Frontal cortex (tissue), 4 donors: ENCODE data around the gene STX18. TPM values are rescaled to one million over a fixed set of nuclear protein-coding genes. Genes with fewer than 3 reads are reported as not detected.
A peak's percentile ranks its signal among the peaks of the same experiment; 100 is the strongest.
"Not testable (repeated sequence)": the region's sequence is repeated elsewhere in the genome, so short reads cannot be mapped to it uniquely, and the experiment has no call there.

Experiments
- DNase-seq, 2 donors: peaks; one replicate each; pipeline ENCODE4 v3.0.0; 2012; ENCODE audit warnings: low spot score in 2 of 2
- FAIRE-seq: peaks from 2 replicates; lab custom pipeline; 2012; peaks lifted over from hg19 to GRCh38; lab: Jason Lieb, UNC
- total RNA-seq: library from RNA; depleted of rRNA; stranded (reverse); fragments of >200 nt; gene quantifications from one replicate; pipeline ENCODE4 v1.2.3, GENCODE V29; 2014
- donor health status: control.
- donor health status: control.
- donor health status: control.

Gene STX18
- total RNA-seq, 1 donor from 2014 or later: 17.9 TPM

DNA sequence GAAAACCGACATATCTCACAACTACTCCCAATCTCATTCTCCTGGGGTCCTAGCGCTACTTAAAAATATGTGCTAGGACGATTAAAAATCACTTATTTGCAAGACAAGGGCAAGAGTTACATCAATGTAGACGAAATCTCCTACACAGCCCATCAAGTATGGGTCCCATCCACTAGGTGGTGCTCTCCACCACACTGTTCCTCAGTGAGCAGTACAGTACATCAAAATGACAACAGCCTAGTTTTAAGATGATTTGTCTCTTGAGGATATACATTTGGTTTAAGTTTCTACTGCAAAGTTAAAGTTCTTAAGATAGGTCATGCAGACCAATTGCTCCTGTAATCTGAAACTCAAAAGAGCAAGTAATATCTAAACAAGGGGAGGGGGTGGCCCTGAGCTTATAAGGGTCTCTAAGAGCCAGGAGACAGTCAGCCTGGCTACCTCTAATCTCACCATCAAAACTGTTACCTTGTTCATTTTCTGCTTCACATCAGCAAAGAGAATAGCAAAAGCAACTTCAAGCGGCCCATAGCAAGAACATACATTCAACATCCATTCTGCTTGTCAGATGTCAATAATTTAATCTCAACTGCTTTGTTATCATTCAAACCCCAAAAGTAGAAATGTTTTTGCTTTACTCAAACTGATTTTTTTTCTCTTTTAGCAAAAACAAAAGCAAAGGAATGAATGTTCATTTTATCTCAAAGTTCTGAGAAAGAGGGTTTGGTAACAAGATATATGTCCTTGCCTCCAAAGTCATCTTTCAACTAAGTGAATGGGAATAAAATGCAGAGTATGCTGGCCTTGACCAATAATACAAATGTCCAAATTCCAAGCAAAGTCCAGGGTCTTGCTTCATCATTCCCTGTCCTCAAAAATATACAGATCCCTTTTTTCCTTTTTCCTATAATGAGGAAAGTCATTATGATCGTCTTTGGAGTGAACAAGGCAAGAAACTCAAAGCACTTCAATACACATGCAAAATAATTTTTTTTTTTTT, 53.1 kb downstream of the STX18 start:
- DNase-seq (peak; percentile 7 to 46), FAIRE-seq (peak; percentile 84)

DNA sequence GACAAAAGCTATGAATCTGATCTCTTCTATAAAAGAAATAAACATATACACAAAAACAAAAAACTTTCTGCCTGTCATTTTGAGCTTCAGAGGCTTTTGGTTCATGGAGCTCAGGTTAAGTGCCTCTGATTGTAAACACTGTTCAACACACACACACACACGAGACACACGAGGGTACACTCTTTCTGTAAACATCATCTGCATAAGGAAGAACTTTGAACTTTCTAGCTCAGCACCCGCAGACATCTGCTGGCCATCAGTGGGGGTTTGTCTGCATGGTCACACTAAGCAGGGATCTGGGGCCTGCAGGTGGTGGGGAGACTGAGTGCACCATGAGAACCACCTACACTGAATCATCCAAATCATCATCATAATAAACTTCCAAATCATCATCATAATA, 54.9 kb downstream of the STX18 start:
- FAIRE-seq (no peak), DNase-seq (no peak)

DNA sequence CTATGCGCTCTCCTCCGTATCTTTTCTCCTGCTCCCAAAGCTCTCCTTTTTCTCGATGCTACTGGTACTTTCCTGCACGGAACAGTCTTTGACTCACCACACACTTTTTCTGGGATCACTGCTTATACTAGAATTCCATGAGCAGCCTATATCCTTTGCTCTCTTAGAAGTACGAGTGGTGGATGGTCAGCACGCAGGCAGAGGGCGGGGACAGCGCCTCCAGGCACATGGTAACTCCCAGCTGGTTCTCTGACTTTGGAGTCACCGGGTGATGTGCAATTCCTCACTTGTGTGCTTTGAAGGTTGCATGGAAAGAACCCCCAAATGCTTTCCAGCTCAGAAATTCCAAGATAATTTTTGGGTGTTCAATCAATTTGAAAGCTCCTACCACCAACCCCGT, 56.0 kb downstream of the STX18 start:
- FAIRE-seq (no peak), DNase-seq (no peak)

DNA sequence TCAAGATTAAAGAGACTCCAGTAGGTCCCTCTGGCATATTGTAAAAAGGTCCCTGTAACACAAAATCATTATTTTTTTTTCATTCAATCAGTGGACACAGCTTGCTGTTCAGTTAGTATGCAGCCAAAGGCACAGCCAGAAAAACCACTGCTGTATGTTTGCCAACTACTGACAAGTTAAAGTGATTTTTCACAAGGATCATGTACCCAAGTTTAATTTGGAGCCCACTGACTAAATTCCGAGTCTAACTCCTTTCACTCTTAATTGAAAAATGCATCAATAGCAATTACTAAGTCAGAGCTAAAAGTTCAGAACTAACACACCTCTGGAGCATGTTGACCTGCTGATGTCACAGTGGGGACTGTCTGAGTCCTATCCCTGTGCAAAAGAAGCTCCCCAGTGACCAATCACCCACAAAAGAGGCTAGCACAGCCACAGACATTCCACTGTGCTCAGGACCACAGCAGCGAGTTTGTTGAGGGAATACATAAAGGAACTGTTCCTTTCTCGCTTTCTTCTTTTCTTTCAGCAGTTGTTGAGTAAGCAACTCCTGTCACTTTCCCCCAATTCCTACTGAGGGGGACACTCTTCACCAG, 60.4 kb downstream of the STX18 start:
- DNase-seq (no peak), FAIRE-seq (no peak)

DNA sequence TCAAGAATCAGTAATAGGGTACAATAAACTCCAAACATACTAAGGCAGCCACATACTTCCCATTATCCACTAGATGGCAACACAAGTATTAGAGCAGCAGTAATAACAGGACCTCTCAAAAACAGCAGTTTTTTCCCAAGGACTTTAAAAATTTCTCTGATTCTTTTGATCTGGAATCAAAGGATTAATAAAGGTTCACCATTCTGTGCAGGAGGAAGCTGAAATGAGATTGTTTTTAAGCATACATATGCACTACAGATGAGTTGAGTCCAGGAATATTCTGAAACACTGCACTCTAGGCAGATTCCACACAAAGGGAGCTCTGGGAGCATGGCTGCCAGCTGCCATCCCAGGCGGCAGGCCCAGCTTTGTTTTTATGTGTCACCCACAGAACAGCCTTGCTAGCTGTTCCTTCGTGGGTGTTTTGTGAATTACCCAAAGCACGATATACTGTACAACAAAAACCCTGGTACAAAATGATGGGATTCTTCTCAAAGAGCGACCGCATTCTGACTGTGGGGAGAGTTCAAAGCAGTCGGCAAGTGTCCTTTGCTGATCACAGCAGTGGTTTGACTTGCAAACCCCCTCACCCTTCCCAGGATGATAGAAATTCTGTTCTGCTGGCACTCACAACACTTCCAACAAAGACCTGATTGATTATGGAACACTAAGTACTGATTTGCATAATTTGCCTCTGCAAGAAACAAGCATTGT, 61.0 kb downstream of the STX18 start:
- DNase-seq (peak; percentile 36 to 48), FAIRE-seq (peak; percentile 59)

- FAIRE-seq (no peak), DNase-seq (no peak)
Measured at GRCh38 chr4:4480205-4480604, 61.6 kb downstream of the STX18 start.

GRCh38 chr4:4479366-4479765, 62.5 kb downstream of the STX18 start:
- no peak for FAIRE-seq

DNA sequence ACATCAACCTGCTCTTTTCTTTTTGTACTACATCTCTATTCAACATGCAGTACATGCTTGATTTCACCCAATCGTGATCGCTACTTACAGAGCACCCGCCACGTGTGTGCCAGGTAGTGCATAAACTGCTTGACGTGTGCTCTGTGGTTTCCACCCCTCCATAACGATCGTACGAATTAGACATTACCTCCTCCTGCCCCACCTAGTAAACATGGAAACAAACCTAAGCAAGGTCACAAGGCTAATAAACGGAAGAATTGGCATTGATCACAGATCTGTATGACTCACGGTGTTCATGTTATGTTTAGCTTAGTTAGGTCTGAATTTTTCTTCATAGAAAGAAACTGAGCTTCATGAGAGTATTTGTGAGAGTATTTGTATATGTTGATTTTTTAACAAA, 64.1 kb downstream of the STX18 start:
- FAIRE-seq (no peak), DNase-seq (no peak)

More at GRCh38 chr4:4479366-4479765, 62.5 kb downstream of the STX18 start:
- no peak for DNase-seq

DNA sequence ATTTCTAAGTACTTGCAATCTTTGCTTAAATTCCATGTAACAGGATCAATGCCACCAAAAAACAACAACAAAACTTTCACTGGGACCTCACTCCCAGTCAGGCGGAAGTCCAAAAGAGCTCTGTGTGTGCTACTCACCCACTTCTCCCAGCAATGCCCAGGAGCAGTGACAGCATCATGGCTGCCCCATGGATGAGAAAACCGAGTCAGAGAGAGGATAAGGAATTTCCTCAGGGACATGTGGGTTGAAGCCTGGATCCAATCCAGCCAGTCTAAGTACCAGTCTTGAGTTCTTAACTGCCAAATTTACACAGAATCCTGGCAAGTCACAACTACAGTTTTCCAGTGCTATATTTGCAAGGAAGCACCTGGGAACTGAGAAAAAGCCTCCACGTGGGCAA, 64.5 kb downstream of the STX18 start:
- no peak for FAIRE-seq
- no peak for DNase-seq

DNA sequence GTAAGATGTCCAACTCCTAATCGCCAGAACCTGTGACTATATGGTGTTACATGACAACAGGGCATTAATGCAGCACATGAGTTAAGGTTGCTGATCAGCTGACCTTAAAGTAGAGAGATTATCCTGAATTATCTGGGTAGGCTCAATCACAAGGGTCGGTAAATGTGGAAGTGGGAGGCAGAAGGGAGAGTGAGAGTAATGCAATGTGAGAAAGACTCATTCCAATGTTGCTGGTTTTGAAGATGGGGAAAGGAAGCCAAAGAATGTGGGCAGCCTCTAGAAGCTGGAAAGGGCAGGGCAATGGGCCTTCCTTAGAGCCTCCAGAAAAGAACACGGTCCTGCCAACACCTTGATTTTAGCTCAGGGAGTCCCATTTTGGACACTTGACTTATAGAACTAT, 67.4 kb downstream of the STX18 start:
- DNase-seq: no peak
- no peak for FAIRE-seq

DNA sequence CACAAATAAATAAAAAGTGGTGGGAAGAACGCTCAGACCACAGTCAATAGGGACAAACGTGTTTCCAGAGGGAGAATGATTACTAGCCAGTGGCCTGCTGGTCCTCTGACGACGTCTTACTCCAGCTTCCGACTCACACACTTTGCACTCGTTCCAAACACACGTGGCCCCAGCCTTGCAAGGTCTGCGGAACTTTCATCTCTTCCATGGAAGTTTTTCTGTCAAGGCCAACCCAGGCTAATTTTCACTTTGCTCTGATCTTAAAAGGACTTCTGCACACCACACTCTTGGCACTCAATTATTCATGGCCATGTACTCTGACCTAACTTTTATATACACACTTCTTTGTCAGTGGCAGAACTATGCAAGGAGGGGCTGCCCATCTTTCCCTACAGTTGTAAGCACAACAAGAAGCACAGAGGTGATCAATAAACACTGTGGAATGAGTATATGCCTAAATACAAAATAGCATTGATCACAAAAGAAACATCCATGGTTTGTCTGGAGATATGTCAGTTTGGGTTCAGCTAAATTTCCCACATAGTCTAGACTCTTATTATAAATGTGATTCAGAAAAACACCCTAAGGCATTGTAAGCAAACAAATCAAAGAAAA, 69.4 kb downstream of the STX18 start:
- FAIRE-seq (no peak), DNase-seq (no peak)

GRCh38 chr4:4471195-4471594, 70.7 kb downstream of the STX18 start:
- FAIRE-seq: no peak
- no peak for DNase-seq

DNA sequence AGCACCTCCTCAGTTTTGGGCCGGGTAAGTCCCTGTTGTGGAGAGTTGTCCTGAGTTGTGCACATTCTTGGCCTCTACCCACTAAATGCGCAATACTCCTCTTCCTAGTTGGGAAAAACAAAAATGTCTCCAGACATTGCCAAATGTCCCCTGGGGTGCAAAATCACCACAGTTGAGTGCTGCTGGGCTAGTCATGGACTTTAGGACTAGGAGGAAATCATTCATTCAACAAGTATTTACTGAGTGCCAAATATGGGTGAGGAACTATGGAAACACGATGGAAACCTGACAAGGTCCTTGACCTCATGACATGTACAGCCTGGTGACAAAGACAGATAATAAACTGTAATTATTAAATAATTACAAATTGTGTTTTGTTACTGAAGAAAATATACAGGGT, 71.6 kb downstream of the STX18 start:
- FAIRE-seq (no peak), DNase-seq (no peak)

- not testable (repeated sequence) for FAIRE-seq, DNase-seq
Measured at GRCh38 chr4:4465238-4465637, 76.6 kb downstream of the STX18 start.

- no peak for DNase-seq
- no peak for FAIRE-seq
Measured at GRCh38 chr4:4462970-4463369, 78.9 kb downstream of the STX18 start.

GRCh38 chr4:4461850-4462249, 80.0 kb downstream of the STX18 start:
- DNase-seq: no peak
- no peak for FAIRE-seq

DNA sequence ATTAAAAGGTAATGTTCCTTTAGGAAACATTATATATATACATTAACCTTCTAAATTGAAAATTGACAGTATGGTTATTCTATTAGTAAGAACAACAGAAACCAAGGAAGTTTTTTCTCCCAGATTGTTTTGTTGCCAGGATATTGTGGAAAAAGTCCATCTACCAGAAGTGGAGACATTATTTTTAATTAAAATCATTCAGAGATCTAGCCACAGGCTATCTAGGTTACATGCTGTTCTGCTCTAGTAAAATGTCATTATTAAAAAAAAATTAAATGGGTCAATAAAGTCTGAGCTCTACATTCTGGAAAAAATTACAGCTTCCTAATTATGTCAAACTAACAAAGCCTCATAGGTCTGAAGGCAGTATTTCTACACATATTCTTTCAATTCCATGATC, 80.7 kb downstream of the STX18 start:
- no peak for FAIRE-seq
- no peak for DNase-seq

- no peak for DNase-seq
- no peak for FAIRE-seq
Measured at GRCh38 chr4:4460759-4461158, 81.1 kb downstream of the STX18 start.

DNA sequence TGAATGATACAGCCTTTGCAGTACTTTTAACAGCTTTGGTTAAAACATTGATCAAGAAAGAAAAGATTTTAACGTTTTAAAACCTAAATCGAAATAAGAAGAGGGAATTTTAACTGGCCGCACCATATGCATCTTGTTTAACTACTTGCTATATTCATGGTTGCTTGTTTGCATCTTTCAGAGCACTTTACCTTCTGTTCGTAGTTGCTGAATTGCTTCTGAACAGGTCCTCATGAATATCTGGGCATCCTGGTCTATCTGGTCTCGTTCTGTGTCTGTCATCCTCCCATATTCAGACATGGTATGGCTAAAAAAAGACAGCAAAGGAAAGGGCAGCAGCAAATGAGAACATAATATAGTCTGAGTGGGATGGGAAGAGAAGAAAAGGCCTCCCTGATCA, 82.7 kb downstream of the STX18 start:
- FAIRE-seq (no peak), DNase-seq (no peak)
